ENCODE data around the gene SERPINA10.

Gene SERPINA10

DNA sequence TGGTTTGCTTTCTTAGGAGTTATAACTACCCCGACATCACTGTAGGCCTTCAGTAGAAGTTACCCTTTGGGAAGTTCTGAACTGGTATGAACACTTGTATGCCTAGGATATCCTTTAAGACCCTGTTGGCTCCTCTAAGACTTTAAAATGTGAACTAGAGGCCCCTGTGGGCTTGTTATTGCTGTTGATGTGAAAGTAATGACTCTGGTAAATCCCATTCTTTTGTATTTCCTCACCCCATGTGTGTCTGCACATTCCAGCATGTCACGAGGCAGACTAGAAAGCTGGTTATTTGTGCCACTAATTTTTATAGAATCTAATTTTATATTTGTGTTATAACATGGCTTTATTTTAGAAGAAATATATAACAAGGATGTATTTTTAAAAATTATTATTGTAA is 48.9 kb downstream of the SERPINA10 start:
- Histone ChIP-seq H3K27ac (ENCODE audit: insufficient read depth in 1 of 2, low read depth in 1 of 2, low read length in 2 of 2, poor library complexity in 1 of 2, severe bottlenecking in 2 of 2) (no peak overlapping the region), H3K36me3 (ENCODE audit: control insufficient read depth in 4 of 4, insufficient read depth in 4 of 4, low read length in 3 of 4) (no peaks in the 10 kb centered on the region), H3K9me3 (ENCODE audit: control extremely low read depth in 1 of 5, control insufficient read depth in 4 of 5, insufficient read depth in 2 of 5, low read depth in 1 of 5, low read length in 4 of 5) (no peaks in the 10 kb centered on the region), H3K4me3 (ENCODE audit: control insufficient read depth in 1 of 7, extremely low read depth in 1 of 7, insufficient read depth in 4 of 7, low read depth in 2 of 7, low read length in 6 of 7) (no peak overlapping the region), H3K4me1 (ENCODE audit: control extremely low read depth in 1 of 4, control insufficient read depth in 4 of 4, insufficient read depth in 4 of 4, low read length in 3 of 4) (no peaks in the 10 kb centered on the region), H3K27me3 (replicated peaks in 2 of 5; ENCODE audit: control insufficient read depth in 4 of 5, insufficient read depth in 5 of 5, low read length in 4 of 5) (no peaks in the 10 kb centered on the region)
- ChIA-PET CTCF (no interaction called here), POLR2A (no interaction called here)
- WGBS (ENCODE audit: insufficient coverage) = no CpG with 5 or more reads among the region's 2 CpGs
- no peak for DNase-seq

DNA sequence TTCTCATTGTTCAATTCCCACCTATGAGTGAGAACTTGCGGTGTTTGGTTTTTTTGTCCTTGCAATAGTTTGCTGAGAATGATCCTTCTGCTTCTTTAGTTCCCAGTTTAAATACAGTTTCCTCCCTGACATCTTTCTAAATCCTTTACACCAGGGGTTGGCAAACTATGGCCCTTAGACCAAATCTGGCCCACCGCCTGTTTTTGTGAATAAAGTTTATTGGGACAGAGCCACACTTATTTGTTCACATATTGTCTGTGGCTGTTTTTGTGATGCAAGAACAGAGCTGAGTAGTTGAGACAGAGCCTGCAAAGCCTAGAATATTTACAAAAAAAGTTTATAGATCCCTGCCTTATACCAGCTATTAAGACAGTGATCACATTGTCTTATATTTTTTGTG is 53.7 kb downstream of the SERPINA10 start:
- H3K9me3 ChIP-seq (ENCODE audit: control extremely low read depth in 1 of 5, control insufficient read depth in 4 of 5, insufficient read depth in 2 of 5, low read depth in 1 of 5, low read length in 4 of 5) = peaks cover 0 to 1% (median 0%) of the 10 kb centered on the region in 5 experiments
- WGBS (ENCODE audit: insufficient coverage) = no CpG with 5 or more reads among the region's 2 CpGs
- no peak overlapping the region for H3K27ac ChIP-seq (ENCODE audit: insufficient read depth in 1 of 2, low read depth in 1 of 2, low read length in 2 of 2, poor library complexity in 1 of 2, severe bottlenecking in 2 of 2)
- CTCF ChIA-PET = no interaction called here
- H3K36me3 ChIP-seq (ENCODE audit: control insufficient read depth in 4 of 4, insufficient read depth in 4 of 4, low read length in 3 of 4) = no peaks in the 10 kb centered on the region
- POLR2A ChIA-PET = no interaction called here
- H3K4me3 ChIP-seq (ENCODE audit: control insufficient read depth in 1 of 7, extremely low read depth in 1 of 7, insufficient read depth in 4 of 7, low read depth in 2 of 7, low read length in 6 of 7) = no peak overlapping the region
- no peaks in the 10 kb centered on the region for H3K4me1 ChIP-seq (ENCODE audit: control extremely low read depth in 1 of 4, control insufficient read depth in 4 of 4, insufficient read depth in 4 of 4, low read length in 3 of 4)
- DNase-seq = no peak
- H3K27me3 ChIP-seq (replicated peaks in 2 of 5; ENCODE audit: control insufficient read depth in 4 of 5, insufficient read depth in 5 of 5, low read length in 4 of 5) = peaks cover 0 to 2% (median 0%) of the 10 kb centered on the region in 5 experiments

DNA sequence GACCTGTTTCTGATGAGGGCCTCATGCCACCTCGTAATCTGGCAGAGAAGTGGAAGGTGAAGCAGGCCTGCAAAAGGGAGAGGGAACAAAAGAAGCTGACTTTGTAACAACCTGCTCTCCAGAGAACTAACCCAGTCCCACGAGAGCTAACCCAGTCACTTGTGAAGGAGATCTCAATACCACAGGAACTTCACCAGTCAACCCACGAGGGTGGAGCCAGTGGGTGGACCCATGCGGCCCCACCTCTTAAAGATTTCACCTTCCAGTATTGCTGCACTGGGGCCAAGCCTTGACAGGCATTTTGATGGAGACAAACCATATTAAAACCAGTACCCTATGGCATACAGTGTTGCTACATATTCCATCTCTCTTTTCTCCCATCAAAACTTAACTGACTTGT is 55.1 kb downstream of the SERPINA10 start:
- no peak for DNase-seq
- WGBS (ENCODE audit: insufficient coverage) = 100% methylated on average over 2 of the region's 4 CpGs

DNA sequence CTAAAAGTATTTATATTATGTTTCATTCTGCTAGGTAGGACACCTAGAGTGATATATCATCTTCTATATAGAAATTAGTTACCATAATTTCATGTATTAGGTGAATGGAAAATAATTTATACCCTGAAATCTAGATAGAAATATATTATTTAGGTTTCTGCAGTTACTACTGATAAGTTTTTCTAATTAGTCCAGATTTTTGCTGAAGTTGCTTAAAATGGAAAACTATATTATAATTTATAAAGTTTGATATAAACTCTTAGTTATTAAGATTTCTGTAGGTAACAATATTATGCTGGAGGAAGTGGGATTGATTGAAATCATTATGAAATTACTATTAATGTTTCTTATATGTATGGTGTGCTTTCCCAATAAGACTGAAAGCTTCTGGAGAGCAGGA is 56.0 kb downstream of the SERPINA10 start:
- CTCF ChIA-PET = no interaction called here
- Histone ChIP-seq H3K4me1 (ENCODE audit: control extremely low read depth in 1 of 4, control insufficient read depth in 4 of 4, insufficient read depth in 4 of 4, low read length in 3 of 4) (no peaks in the 10 kb centered on the region), H3K27me3 (replicated peaks in 2 of 5; ENCODE audit: control insufficient read depth in 4 of 5, insufficient read depth in 5 of 5, low read length in 4 of 5) (peaks cover 0 to 2% (median 0%) of the 10 kb centered on the region in 5 experiments), H3K27ac (ENCODE audit: insufficient read depth in 1 of 2, low read depth in 1 of 2, low read length in 2 of 2, poor library complexity in 1 of 2, severe bottlenecking in 2 of 2) (no peak overlapping the region), H3K36me3 (ENCODE audit: control insufficient read depth in 4 of 4, insufficient read depth in 4 of 4, low read length in 3 of 4) (no peaks in the 10 kb centered on the region), H3K9me3 (ENCODE audit: control extremely low read depth in 1 of 5, control insufficient read depth in 4 of 5, insufficient read depth in 2 of 5, low read depth in 1 of 5, low read length in 4 of 5) (peaks cover 0 to 1% (median 0%) of the 10 kb centered on the region in 5 experiments), H3K4me3 (ENCODE audit: control insufficient read depth in 1 of 7, extremely low read depth in 1 of 7, insufficient read depth in 4 of 7, low read depth in 2 of 7, low read length in 6 of 7) (no peak overlapping the region)
- no peak for DNase-seq
- POLR2A ChIA-PET = no interaction called here

More for the DNA sequence above, 55.1 kb downstream of the SERPINA10 start:
- Histone ChIP-seq H3K4me3 (ENCODE audit: control insufficient read depth in 1 of 7, extremely low read depth in 1 of 7, insufficient read depth in 4 of 7, low read depth in 2 of 7, low read length in 6 of 7) (no peak overlapping the region), H3K4me1 (ENCODE audit: control extremely low read depth in 1 of 4, control insufficient read depth in 4 of 4, insufficient read depth in 4 of 4, low read length in 3 of 4) (no peaks in the 10 kb centered on the region), H3K27ac (ENCODE audit: insufficient read depth in 1 of 2, low read depth in 1 of 2, low read length in 2 of 2, poor library complexity in 1 of 2, severe bottlenecking in 2 of 2) (no peak overlapping the region), H3K27me3 (replicated peaks in 2 of 5; ENCODE audit: control insufficient read depth in 4 of 5, insufficient read depth in 5 of 5, low read length in 4 of 5) (peaks cover 0 to 2% (median 0%) of the 10 kb centered on the region in 5 experiments), H3K9me3 (ENCODE audit: control extremely low read depth in 1 of 5, control insufficient read depth in 4 of 5, insufficient read depth in 2 of 5, low read depth in 1 of 5, low read length in 4 of 5) (peaks cover 0 to 1% (median 0%) of the 10 kb centered on the region in 5 experiments), H3K36me3 (ENCODE audit: control insufficient read depth in 4 of 4, insufficient read depth in 4 of 4, low read length in 3 of 4) (no peaks in the 10 kb centered on the region)
- ChIA-PET POLR2A (no interaction called here), CTCF (no interaction called here)
